Activated T-helper 2 cell treated with anti-CD3 and anti-CD28 coated beads, Interferon-gamma antibody, Interleukin-2, Interleukin-4, amounts not matched to agents 10 μg/mL and 5 μg/mL and 100 μg/mL, durations not matched to agents 14 hours and 24 hours and 36 hours (primary cell): ENCODE results near the gene EZR. TPM values are rescaled to one million over a fixed set of nuclear protein-coding genes. Genes with fewer than 3 reads are reported as not detected.

Source experiments
- DNase-seq: peaks from one replicate; pipeline ENCODE4 v3.0.0; 2021; ENCODE audit warnings: low spot score
- H3K27ac Mint-ChIP-seq: one replicate; pipeline ENCODE4 v1.8.0; 2021; ENCODE audit warnings: mixed read lengths
- H3K27me3 Mint-ChIP-seq: one replicate; pipeline ENCODE4 v1.8.0; 2021; ENCODE audit warnings: low read depth, mixed read lengths
- H3K36me3 Mint-ChIP-seq: one replicate; pipeline ENCODE4 v1.8.0; 2021; ENCODE audit warnings: low read depth, mixed read lengths
- H3K4me1 Mint-ChIP-seq: one replicate; pipeline ENCODE4 v1.8.0; 2021; ENCODE audit warnings: low read depth, mixed read lengths
- H3K4me3 Mint-ChIP-seq: one replicate; pipeline ENCODE4 v1.8.0; 2021; ENCODE audit warnings: low read depth, mild to moderate bottlenecking, moderate library complexity, mixed read lengths
- H3K9me3 Mint-ChIP-seq: one replicate; pipeline ENCODE4 v1.8.0; 2021; ENCODE audit warnings: mixed read lengths
- intact Hi-C: fragments of 100-400 bp; cut with micrococcal nuclease; formaldehyde crosslinking; loops from one replicate; pipeline ENCODE4 v1.15.1; 2023
- total RNA-seq: library from RNA; stranded (reverse); gene quantifications from 2 replicates; pipeline ENCODE4 v1.2.3, GENCODE V29; 2022

Gene EZR
- total RNA-seq, 1 donor from 2014 or later, result 204 TPM

DNA sequence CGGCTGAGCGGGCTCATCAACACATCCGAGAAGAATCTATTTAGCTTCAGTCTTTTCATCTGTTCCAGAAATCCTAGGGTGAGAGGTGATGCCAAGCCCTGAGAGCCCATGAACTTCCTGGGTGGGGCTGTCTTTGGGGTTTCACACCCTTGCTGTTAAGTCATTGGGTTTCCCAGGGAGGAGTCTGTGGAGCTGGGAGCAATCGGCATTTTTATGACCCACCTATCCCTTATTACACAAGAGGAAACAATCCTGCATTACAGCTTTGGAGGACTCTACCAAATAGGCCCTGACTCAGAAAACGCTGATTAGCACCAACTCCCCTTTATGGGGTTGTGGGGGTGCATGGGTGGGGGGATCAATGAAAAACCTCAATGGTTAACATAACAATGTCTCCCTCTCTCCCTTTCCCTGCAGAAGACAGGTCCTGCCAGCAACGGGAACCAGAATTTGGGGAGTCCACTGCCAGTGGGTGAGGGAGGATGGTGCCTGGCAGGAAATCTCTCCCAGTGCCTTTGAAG, 46.3 kb downstream of the EZR start:
- peaks cover 91% of the 10 kb centered on the region for H3K36me3 Mint-ChIP-seq
- peak overlapping the region; percentile 23 for H3K27ac Mint-ChIP-seq
- DNase-seq, result no peak
- peaks cover 22% of the 10 kb centered on the region for H3K4me1 Mint-ChIP-seq
- H3K9me3 Mint-ChIP-seq, result no peaks in the 10 kb centered on the region
- intact Hi-C loops, result loop anchor here (5.0 kb wide), 1 partner anchor 199 kb away; no protein-coding TSS in a partner anchor
- no peak overlapping the region for H3K4me3 Mint-ChIP-seq
- no peaks in the 10 kb centered on the region for H3K27me3 Mint-ChIP-seq

- Mint-ChIP-seq H3K27me3 (no peaks in the 10 kb centered on the region), H3K9me3 (no peaks in the 10 kb centered on the region), H3K4me1 (peaks cover 23% of the 10 kb centered on the region), H3K4me3 (no peak overlapping the region), H3K36me3 (peaks cover 91% of the 10 kb centered on the region), H3K27ac (peak overlapping the region; percentile 50)
- intact Hi-C loops, result loop anchor here (5.0 kb wide), 1 partner anchor 200 kb away; no protein-coding TSS in a partner anchor
- no peak for DNase-seq
These were observed 47.0 kb downstream of the EZR start for GRCh38 chr6:158772172-158772571.

GRCh38 chr6:158771399-158772152, 47.6 kb downstream of the EZR start:
- Mint-ChIP-seq H3K4me3 (no peak overlapping the region), H3K27ac (peak overlapping the region; percentile 63), H3K27me3 (no peaks in the 10 kb centered on the region), H3K36me3 (peaks cover 91% of the 10 kb centered on the region), H3K4me1 (peaks cover 21% of the 10 kb centered on the region), H3K9me3 (no peaks in the 10 kb centered on the region)
- intact Hi-C loops, result loop anchor here (5.0 kb wide), 1 partner anchor 201 kb away; no protein-coding TSS in a partner anchor
- no peak for DNase-seq

GRCh38 chr6:158770533-158771330, 48.4 kb downstream of the EZR start:
- intact Hi-C loops, result loop anchor here (5.0 kb wide), 1 partner anchor 202 kb away; no protein-coding TSS in a partner anchor
- peak overlapping the region; percentile 74 for H3K27ac Mint-ChIP-seq
- no peaks in the 10 kb centered on the region for H3K27me3 Mint-ChIP-seq
- no peaks in the 10 kb centered on the region for H3K9me3 Mint-ChIP-seq
- peaks cover 90% of the 10 kb centered on the region for H3K36me3 Mint-ChIP-seq
- no peak overlapping the region for H3K4me3 Mint-ChIP-seq
- DNase-seq, result no peak
- peaks cover 21% of the 10 kb centered on the region for H3K4me1 Mint-ChIP-seq

DNA sequence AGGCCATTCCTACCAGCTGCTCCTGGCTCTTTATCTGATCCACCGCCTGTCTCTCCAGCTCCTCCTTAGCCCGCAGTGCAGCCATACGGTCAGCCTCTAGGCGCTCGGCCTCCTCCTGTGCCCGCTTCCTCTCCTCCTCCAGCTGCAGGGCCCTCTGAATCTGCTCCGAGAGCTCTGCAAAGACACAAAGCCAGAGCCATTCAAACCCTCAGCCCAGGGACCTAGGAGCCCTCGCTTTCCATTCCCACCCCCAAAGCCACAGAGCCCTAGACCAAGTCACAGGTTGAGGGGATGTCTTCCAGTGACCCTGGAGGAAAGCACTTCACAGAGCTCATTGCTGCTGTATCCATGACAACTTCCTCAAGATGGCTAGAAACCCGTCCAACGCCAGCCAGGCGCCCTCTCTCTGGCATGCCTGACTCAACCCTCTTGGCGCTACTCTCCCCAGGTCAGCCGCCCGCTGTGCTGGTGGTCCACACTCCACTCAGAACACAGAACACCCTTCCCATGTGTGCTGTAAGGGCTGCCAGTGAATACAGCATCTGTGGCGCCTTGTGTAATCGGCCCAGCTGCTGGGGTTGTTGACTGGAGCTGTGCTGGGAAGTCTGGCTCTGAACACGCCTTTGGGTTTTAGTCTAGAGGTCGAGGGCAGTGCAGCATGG, 49.3 kb downstream of the EZR start:
- Mint-ChIP-seq H3K27ac (peak overlapping the region; percentile 74), H3K9me3 (no peaks in the 10 kb centered on the region), H3K4me3 (no peak overlapping the region), H3K4me1 (peaks cover 21% of the 10 kb centered on the region), H3K36me3 (peaks cover 88% of the 10 kb centered on the region), H3K27me3 (no peaks in the 10 kb centered on the region)
- intact Hi-C loops, result loop anchor here (5.0 kb wide), 1 partner anchor 202 kb away; no protein-coding TSS in a partner anchor
- DNase-seq, result no peak

- intact Hi-C loops, result no loop called here
- no peak overlapping the region for H3K4me3 Mint-ChIP-seq
- no peaks in the 10 kb centered on the region for H3K27me3 Mint-ChIP-seq
- H3K27ac Mint-ChIP-seq, result peak overlapping the region; percentile 74
- DNase-seq, result no peak
- H3K4me1 Mint-ChIP-seq, result peaks cover 21% of the 10 kb centered on the region
- no peaks in the 10 kb centered on the region for H3K9me3 Mint-ChIP-seq
- peaks cover 88% of the 10 kb centered on the region for H3K36me3 Mint-ChIP-seq
These were observed 49.9 kb downstream of the EZR start for GRCh38 chr6:158769234-158769770.

DNA sequence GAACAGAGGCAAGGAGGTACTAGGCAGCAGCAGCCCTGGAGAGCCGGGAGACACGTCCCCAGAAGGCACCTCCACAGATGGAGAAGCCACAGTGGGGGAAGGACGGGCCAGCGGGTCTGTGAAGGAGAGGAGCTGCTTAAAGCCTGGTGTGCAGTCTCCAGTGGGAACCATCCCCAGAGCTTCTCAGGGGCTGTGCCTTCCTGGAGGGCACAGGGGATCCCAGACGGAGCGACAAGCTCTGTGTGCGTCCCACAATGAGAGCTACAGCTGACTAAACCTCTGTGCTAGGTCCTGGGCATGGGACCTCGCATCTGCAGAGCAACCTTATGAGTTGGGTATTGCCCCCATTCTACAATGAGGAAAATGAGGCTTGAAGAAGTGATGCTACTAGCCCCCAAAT, 50.7 kb downstream of the EZR start:
- Mint-ChIP-seq H3K9me3 (no peaks in the 10 kb centered on the region), H3K4me3 (no peak overlapping the region), H3K27ac (peak overlapping the region; percentile 61), H3K4me1 (peaks cover 21% of the 10 kb centered on the region), H3K27me3 (no peaks in the 10 kb centered on the region), H3K36me3 (peaks cover 91% of the 10 kb centered on the region)
- intact Hi-C loops, result no loop called here
- DNase-seq, result no peak

- H3K27me3 Mint-ChIP-seq, result no peaks in the 10 kb centered on the region
- intact Hi-C loops, result no loop called here
- DNase-seq, result no peak
- no peak overlapping the region for H3K4me3 Mint-ChIP-seq
- no peaks in the 10 kb centered on the region for H3K9me3 Mint-ChIP-seq
- peak overlapping the region; percentile 68 for H3K27ac Mint-ChIP-seq
- peaks cover 91% of the 10 kb centered on the region for H3K36me3 Mint-ChIP-seq
- peaks cover 16% of the 10 kb centered on the region for H3K4me1 Mint-ChIP-seq
These were observed 51.5 kb downstream of the EZR start for GRCh38 chr6:158767709-158768108.

- peaks cover 13% of the 10 kb centered on the region for H3K4me1 Mint-ChIP-seq
- DNase-seq, result no peak
- H3K27me3 Mint-ChIP-seq, result no peaks in the 10 kb centered on the region
- intact Hi-C loops, result no loop called here
- no peak overlapping the region for H3K4me3 Mint-ChIP-seq
- no peaks in the 10 kb centered on the region for H3K9me3 Mint-ChIP-seq
- peak overlapping the region; percentile 68 for H3K27ac Mint-ChIP-seq
- H3K36me3 Mint-ChIP-seq, result peaks cover 92% of the 10 kb centered on the region
These were observed 52.3 kb downstream of the EZR start for GRCh38 chr6:158766621-158767455.

- no peak overlapping the region for H3K27ac Mint-ChIP-seq
- H3K4me3 Mint-ChIP-seq, result no peak overlapping the region
- no peaks in the 10 kb centered on the region for H3K27me3 Mint-ChIP-seq
- peaks cover 3% of the 10 kb centered on the region for H3K4me1 Mint-ChIP-seq
- intact Hi-C loops, result no loop called here
- H3K9me3 Mint-ChIP-seq, result no peaks in the 10 kb centered on the region
- no peak for DNase-seq
- peaks cover 91% of the 10 kb centered on the region for H3K36me3 Mint-ChIP-seq
These were observed 53.6 kb downstream of the EZR start for GRCh38 chr6:158765499-158766068.

GRCh38 chr6:158764926-158765325, 54.2 kb downstream of the EZR start:
- no peaks in the 10 kb centered on the region for H3K27me3 Mint-ChIP-seq
- no peak for DNase-seq
- intact Hi-C loops, result no loop called here
- H3K4me1 Mint-ChIP-seq, result peaks cover 3% of the 10 kb centered on the region
- H3K4me3 Mint-ChIP-seq, result no peak overlapping the region
- no peaks in the 10 kb centered on the region for H3K9me3 Mint-ChIP-seq
- H3K36me3 Mint-ChIP-seq, result peaks cover 90% of the 10 kb centered on the region
- no peak overlapping the region for H3K27ac Mint-ChIP-seq
